Measurements from ENCODE around the gene RBM6. TPM values are rescaled to one million over a fixed set of nuclear protein-coding genes. Genes with fewer than 3 reads are reported as not detected.
"Not testable (repeated sequence)": the region's sequence is repeated elsewhere in the genome, so short reads cannot be mapped to it uniquely, and the experiment has no call there.

Gene RBM6
- total and polyA plus RNA-seq, 4 donors, result 47.0 to 271 (median 128) TPM

DNA sequence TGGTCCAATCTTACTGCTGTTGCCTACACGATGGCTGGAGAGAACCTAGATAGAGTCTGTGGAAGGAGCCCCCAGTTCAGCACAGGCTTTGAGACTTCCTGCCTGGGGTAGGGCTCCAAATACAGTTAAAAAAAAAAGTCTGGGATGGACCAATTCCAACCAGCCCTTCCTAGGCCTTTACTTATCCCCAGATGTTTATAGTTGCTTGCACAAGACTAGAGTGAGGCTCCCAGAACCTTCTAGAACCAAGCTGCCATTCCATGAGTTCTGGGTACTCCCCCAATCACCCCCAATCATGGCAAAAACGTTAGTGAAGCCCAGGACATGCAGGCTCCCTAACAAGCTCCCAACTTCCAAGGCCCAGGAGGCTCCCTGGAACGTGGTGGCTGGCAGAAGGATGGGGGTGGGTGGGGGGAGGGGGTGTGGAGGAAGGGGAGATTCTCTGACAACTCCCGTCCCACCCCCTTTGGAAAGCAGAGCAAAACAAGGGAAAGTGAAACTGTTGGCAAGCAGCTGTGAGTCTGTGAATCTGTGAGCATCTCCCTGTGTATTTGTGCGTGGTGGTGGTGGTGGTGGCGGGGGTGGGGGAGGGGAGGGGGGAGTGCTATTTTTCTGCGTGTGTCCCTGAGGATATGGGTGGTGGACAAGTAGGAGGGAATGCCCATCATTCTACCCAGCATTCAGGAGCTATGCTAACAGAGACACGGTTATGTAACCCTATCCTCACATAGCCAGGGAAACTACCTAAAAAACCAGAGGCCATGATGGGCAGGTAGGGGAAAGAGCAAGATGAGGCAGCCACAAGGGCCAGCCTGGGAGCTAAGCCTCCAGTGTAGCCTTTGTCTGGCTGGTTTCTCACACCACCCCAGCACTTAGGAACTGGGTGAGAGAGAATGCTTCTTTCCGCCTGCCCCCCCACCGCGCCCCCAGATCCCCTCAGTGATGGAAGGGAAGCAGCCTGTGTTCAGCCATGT lies 38.3 kb upstream of the RBM6 start:
- DNase-seq (no peak), ATAC-seq (ENCODE audit: low FRiP score) (no peak)
- WGBS, 2 donors, result 70 to 78% methylated on average over 10 to 11 of the region's 11 CpGs
- Histone ChIP-seq H3K36me3 (ENCODE audit: control insufficient read depth in 1 of 2, insufficient read depth in 2 of 2, low read length in 1 of 2) (no peaks in the 10 kb centered on the region), H3K27ac (ENCODE audit: low read depth in 1 of 2, low read length in 2 of 2) (no peak overlapping the region), H3K9me3 (ENCODE audit: control insufficient read depth, low read length) (no peaks in the 10 kb centered on the region), H3K27me3 (ENCODE audit: control insufficient read depth in 1 of 2, insufficient read depth in 2 of 2, low read length in 1 of 2) (no peaks in the 10 kb centered on the region), H3K4me3 (ENCODE audit: low read length in 2 of 2) (no peak overlapping the region), H3K4me1 (ENCODE audit: control insufficient read depth in 1 of 2, insufficient read depth in 2 of 2, low read length in 2 of 2) (peaks cover 0 to 3% of the 10 kb centered on the region in 2 donors)
- intact Hi-C loops (cut with DNase I), result loop anchor here in 1 of 2 donors (2.0 to 5.0 kb wide), 2 partner anchors 99 to 179 kb away; partner anchors contain the start of genes GMPPB and INKA1

- H3K36me3 ChIP-seq (ENCODE audit: control insufficient read depth in 1 of 2, insufficient read depth in 2 of 2, low read length in 1 of 2), result no peaks in the 10 kb centered on the region
- 93 to 94% methylated on average over 44 of the region's 44 CpGs for WGBS, 2 donors
- DNase-seq (no peak), ATAC-seq (ENCODE audit: low FRiP score) (no peak)
- H3K4me3 ChIP-seq (ENCODE audit: low read length in 2 of 2), result no peak overlapping the region
- H3K4me1 ChIP-seq (ENCODE audit: control insufficient read depth in 1 of 2, insufficient read depth in 2 of 2, low read length in 2 of 2), result peaks cover 0 to 3% of the 10 kb centered on the region in 2 donors
- H3K9me3 ChIP-seq (ENCODE audit: control insufficient read depth, low read length), result no peaks in the 10 kb centered on the region
- intact Hi-C loops (cut with DNase I), result loop anchor here in 1 of 2 donors (2.0 to 5.0 kb wide), 2 partner anchors 100 to 180 kb away; partner anchors contain the start of genes GMPPB and INKA1
- H3K27ac ChIP-seq (ENCODE audit: low read depth in 1 of 2, low read length in 2 of 2), result no peak overlapping the region
- no peaks in the 10 kb centered on the region for H3K27me3 ChIP-seq (ENCODE audit: control insufficient read depth in 1 of 2, insufficient read depth in 2 of 2, low read length in 1 of 2)
Observed at GRCh38 chr3:49902511-49903345, 37.2 kb upstream of the RBM6 start.

- no peaks in the 10 kb centered on the region for H3K36me3 ChIP-seq (ENCODE audit: control insufficient read depth in 1 of 2, insufficient read depth in 2 of 2, low read length in 1 of 2)
- DNase-seq (peak; percentile 80 to 90), ATAC-seq (ENCODE audit: low FRiP score) (peak; percentile 85)
- no peak within 1 kb of the TSS for H3K4me3 ChIP-seq (ENCODE audit: low read length in 2 of 2)
- peaks cover 0 to 3% of the 10 kb centered on the region in 2 donors for H3K4me1 ChIP-seq (ENCODE audit: control insufficient read depth in 1 of 2, insufficient read depth in 2 of 2, low read length in 2 of 2)
- H3K27me3 ChIP-seq (ENCODE audit: control insufficient read depth in 1 of 2, insufficient read depth in 2 of 2, low read length in 1 of 2), result no peaks in the 10 kb centered on the region
- no peak within 1 kb of the TSS for H3K27ac ChIP-seq (ENCODE audit: low read depth in 1 of 2, low read length in 2 of 2)
- intact Hi-C loops (cut with DNase I), result loop anchor here in 1 of 2 donors (2.0 to 5.0 kb wide), 2 partner anchors 101 to 181 kb away; partner anchors contain the start of genes GMPPB and INKA1
- 43 to 48% methylated on average over 60 to 65 of the region's 65 CpGs for WGBS, 2 donors
- H3K9me3 ChIP-seq (ENCODE audit: control insufficient read depth, low read length), result no peaks in the 10 kb centered on the region
Observed at GRCh38 chr3:49903451-49904424, 36.2 kb upstream of the RBM6 start, which contains the start of gene MST1R. Gene MST1R (minus strand): TSS chr3:49903873. CDS start chr3:49903609, 264 bp downstream.

DNA sequence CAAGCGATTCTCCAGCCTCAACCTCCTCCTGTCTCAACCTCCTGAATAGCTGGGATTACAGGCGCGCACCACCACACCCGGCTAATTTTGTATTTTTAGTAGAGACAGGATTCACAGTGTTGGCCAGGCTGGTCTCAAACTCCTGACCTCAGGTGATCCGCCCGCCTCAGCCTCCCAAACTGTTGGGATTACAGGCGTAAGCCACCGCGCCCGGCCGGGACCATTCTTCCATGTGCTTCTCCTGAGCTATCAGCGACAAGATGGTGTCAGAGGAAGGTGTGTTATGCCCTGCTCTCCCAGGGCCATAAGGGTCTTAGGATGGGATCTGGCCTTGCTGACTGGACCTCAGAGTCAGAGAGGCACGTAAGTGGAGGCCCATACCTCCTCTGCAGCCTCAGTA lies 35.5 kb upstream of the RBM6 start:
- DNase-seq; H3K9me3 ChIP-seq (ENCODE audit: control insufficient read depth, low read length); H3K4me3 ChIP-seq (ENCODE audit: low read length in 2 of 2); H3K36me3 ChIP-seq (ENCODE audit: control insufficient read depth in 1 of 2, insufficient read depth in 2 of 2, low read length in 1 of 2); H3K27ac ChIP-seq (ENCODE audit: low read depth in 1 of 2, low read length in 2 of 2); H3K4me1 ChIP-seq (ENCODE audit: control insufficient read depth in 1 of 2, insufficient read depth in 2 of 2, low read length in 2 of 2); H3K27me3 ChIP-seq (ENCODE audit: control insufficient read depth in 1 of 2, insufficient read depth in 2 of 2, low read length in 1 of 2); ATAC-seq (ENCODE audit: low FRiP score): not testable (repeated sequence)
- WGBS, 2 donors, result 98 to 99% methylated on average over 13 of the region's 13 CpGs
- intact Hi-C loops (cut with DNase I), result loop anchor here in 1 of 2 donors (5.0 kb wide), 1 partner anchor 182 kb away; the partner anchor contains the start of gene GMPPB

DNA sequence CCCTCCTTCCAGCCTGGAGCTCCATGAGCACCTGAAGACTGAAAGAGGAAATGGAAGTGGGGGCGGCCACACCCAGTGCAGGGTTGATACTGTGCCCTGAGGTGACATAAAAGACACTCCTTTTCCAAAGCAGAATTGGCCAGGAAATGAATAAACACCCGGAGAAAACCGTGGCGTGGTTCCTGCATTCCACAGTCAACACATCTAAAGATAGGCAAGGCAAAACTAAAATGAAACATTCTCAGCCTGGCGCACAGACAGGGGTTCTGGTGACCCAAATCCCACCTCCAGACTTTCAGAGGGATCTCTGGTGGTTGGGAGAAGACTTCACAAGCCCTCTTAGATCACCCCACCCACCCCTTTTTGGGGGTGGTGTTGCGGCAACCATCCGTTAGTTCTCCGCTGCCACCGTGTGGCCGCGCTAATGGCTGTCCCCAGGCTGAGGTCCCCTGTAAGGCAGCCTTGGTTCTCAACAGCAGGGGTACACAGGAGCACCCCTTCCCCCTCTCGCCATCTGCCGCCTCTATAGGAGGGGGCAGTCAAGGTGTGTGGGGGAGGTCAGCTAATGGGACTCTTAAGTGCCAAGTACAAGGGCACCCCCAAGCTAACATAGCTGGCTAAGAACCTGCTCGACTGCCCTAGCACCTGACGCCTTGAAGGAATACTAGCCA lies 33.7 kb upstream of the RBM6 start:
- Histone ChIP-seq H3K4me3 (ENCODE audit: low read length in 2 of 2) (no peak overlapping the region), H3K27ac (ENCODE audit: low read depth in 1 of 2, low read length in 2 of 2) (peak overlapping the region in 1 of 2 donors; percentile 30), H3K4me1 (ENCODE audit: control insufficient read depth in 1 of 2, insufficient read depth in 2 of 2, low read length in 2 of 2) (no peaks in the 10 kb centered on the region), H3K9me3 (ENCODE audit: control insufficient read depth, low read length) (no peaks in the 10 kb centered on the region), H3K27me3 (ENCODE audit: control insufficient read depth in 1 of 2, insufficient read depth in 2 of 2, low read length in 1 of 2) (no peaks in the 10 kb centered on the region), H3K36me3 (ENCODE audit: control insufficient read depth in 1 of 2, insufficient read depth in 2 of 2, low read length in 1 of 2) (no peaks in the 10 kb centered on the region)
- intact Hi-C loops (cut with DNase I), result loop anchor here (2.0 to 5.0 kb wide), 2 partner anchors 67 to 104 kb away; partner anchors contain the start of gene INKA1 (in 1 of the 2)
- DNase-seq (peak; percentile 69 to 87), ATAC-seq (ENCODE audit: low FRiP score) (peak; percentile 39)
- 11 to 12% methylated on average over 15 of the region's 15 CpGs for WGBS, 2 donors

DNA sequence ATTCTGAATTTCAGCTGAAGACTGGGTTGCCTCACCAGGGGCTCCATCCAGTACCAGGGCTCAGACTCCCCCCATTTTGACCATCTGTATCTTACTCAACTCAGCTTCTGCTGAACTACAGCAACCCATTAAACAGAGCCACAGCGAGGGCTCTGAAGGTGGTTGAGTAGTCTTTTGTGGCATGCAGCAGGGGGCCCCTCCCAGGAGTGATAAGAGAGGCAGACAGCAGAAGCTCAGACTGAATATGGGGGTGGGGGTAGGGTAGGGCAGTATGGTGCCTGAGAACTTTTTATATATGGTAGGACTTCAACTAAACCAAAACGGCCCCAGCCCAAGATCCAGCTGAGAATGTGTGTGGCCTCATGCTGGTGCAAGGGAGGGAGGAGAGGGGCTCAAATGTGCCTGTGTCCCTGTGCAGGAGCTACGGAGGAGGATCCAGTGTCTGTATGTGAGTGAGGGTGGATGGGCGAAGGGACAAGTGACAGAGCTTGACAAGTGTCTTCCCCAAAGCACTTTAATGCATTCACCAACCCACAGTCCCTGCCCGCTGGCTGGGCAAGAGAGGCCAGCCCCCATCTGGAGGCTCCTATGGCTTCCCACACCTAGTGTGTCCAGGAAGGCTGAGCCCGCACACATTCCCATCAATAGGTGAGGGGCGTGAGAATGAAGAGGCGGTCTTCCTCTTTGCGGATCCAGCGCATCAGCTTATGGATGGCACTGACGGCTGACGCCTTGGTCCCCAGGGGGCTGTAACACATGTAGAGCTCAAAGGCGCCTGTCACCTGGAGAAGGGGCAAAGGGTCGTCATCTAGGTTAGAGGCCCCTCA lies 31.4 kb upstream of the RBM6 start:
- ATAC-seq (ENCODE audit: low FRiP score) (no peak), DNase-seq (no peak)

More for the DNA sequence above, 31.4 kb upstream of the RBM6 start:
- no peaks in the 10 kb centered on the region for H3K36me3 ChIP-seq (ENCODE audit: control insufficient read depth in 1 of 2, insufficient read depth in 2 of 2, low read length in 1 of 2)
- H3K9me3 ChIP-seq (ENCODE audit: control insufficient read depth, low read length), result no peaks in the 10 kb centered on the region
- H3K27me3 ChIP-seq (ENCODE audit: control insufficient read depth in 1 of 2, insufficient read depth in 2 of 2, low read length in 1 of 2), result no peaks in the 10 kb centered on the region
- no peaks in the 10 kb centered on the region for H3K4me1 ChIP-seq (ENCODE audit: control insufficient read depth in 1 of 2, insufficient read depth in 2 of 2, low read length in 2 of 2)
- WGBS, 2 donors, result 94 to 95% methylated on average over 14 of the region's 14 CpGs
- intact Hi-C loops (cut with DNase I), result loop anchor here in 1 of 2 donors (5.0 kb wide), 1 partner anchor 106 kb away; the partner anchor contains the start of gene INKA1
- H3K4me3 ChIP-seq (ENCODE audit: low read length in 2 of 2), result no peak overlapping the region
- H3K27ac ChIP-seq (ENCODE audit: low read depth in 1 of 2, low read length in 2 of 2), result no peak overlapping the region

All from aorta (tissue), 5 donors.